GM18505 (cell line): ENCODE data around the gene SRP72.

Source experiments
- ATAC-seq: cut with Tn5 transposase; IDR thresholded peaks from one replicate; pipeline ENCODE4 v1.9.1; 2021; ENCODE audit not compliant: unreplicated experiment
- POLR2A ChIP-seq: IDR thresholded peaks from 4 replicates; pipeline ENCODE4 v1.6.1; 2011; ENCODE audit warnings: borderline replicate concordance; ENCODE audit not compliant: insufficient read depth, insufficient read length; ENCODE audit errors: extremely low read depth

Gene SRP72

GRCh38 chr4:56467284-56468096 is at the start of gene SRP72:
Gene SRP72 (plus strand): TSS chr4:56467617. CDS start chr4:56467636, 19 bp downstream.
- TF ChIP-seq POLR2A = peak; percentile 86
- ATAC-seq = peak; percentile 95

- ATAC-seq = no peak
Observed at GRCh38 chr4:56424176-56424575, 43.2 kb upstream of the SRP72 start.

GRCh38 chr4:56424697-56425514 is 42.5 kb upstream of the SRP72 start:
- no peak for ATAC-seq
- no peak for TF ChIP-seq POLR2A

More at GRCh38 chr4:56424176-56424575, 43.2 kb upstream of the SRP72 start:
- no peak for TF ChIP-seq POLR2A

- no peak for TF ChIP-seq POLR2A
- no peak for ATAC-seq
Observed at GRCh38 chr4:56425518-56425917, 41.9 kb upstream of the SRP72 start.

GRCh38 chr4:56426273-56426672 is 41.1 kb upstream of the SRP72 start:
- peak; percentile 72 for ATAC-seq
- no peak for TF ChIP-seq POLR2A

- no peak for ATAC-seq
Observed at GRCh38 chr4:56427179-56427578, 40.2 kb upstream of the SRP72 start.

GRCh38 chr4:56430203-56430602 is 37.2 kb upstream of the SRP72 start:
- no peak for ATAC-seq
- TF ChIP-seq POLR2A = no peak

More at GRCh38 chr4:56427179-56427578, 40.2 kb upstream of the SRP72 start:
- no peak for TF ChIP-seq POLR2A

GRCh38 chr4:56433280-56433679 is 34.1 kb upstream of the SRP72 start:
- no peak for ATAC-seq
- no peak for TF ChIP-seq POLR2A

- no peak for TF ChIP-seq POLR2A
- peak; percentile 4 for ATAC-seq
Observed at GRCh38 chr4:56434599-56435139, 32.7 kb upstream of the SRP72 start.

GRCh38 chr4:56435140-56435926 is 32.1 kb upstream of the SRP72 start, which contains the start of gene PPAT:
Gene PPAT (minus strand): TSS chr4:56435615. CDS start chr4:56435477, 138 bp downstream.
- peak; percentile 78 for ATAC-seq
- TF ChIP-seq POLR2A = peak; percentile 72

- no peak for TF ChIP-seq POLR2A
- no peak for ATAC-seq
Observed at GRCh38 chr4:56438766-56439165, 28.7 kb upstream of the SRP72 start.

- ATAC-seq = no peak
- no peak for TF ChIP-seq POLR2A
Observed at GRCh38 chr4:56440983-56441382, 26.4 kb upstream of the SRP72 start.

GRCh38 chr4:56444719-56445118 is 22.7 kb upstream of the SRP72 start:
- ATAC-seq = no peak
- no peak for TF ChIP-seq POLR2A

- TF ChIP-seq POLR2A = no peak
- ATAC-seq = no peak
Observed at GRCh38 chr4:56445699-56446098, 21.7 kb upstream of the SRP72 start.
